HG03095 (cell line): ENCODE data around the gene GZMM.
"Not testable (repeated sequence)": the region's sequence is repeated elsewhere in the genome, so short reads cannot be mapped to it uniquely, and the experiment has no call there.

ENCODE experiments used
- ATAC-seq: cut with Tn5 transposase; IDR thresholded peaks from one replicate; pipeline ENCODE4 v1.9.1; 2021; ENCODE audit warnings: moderate library complexity; ENCODE audit not compliant: unreplicated experiment

The GZMM gene

DNA sequence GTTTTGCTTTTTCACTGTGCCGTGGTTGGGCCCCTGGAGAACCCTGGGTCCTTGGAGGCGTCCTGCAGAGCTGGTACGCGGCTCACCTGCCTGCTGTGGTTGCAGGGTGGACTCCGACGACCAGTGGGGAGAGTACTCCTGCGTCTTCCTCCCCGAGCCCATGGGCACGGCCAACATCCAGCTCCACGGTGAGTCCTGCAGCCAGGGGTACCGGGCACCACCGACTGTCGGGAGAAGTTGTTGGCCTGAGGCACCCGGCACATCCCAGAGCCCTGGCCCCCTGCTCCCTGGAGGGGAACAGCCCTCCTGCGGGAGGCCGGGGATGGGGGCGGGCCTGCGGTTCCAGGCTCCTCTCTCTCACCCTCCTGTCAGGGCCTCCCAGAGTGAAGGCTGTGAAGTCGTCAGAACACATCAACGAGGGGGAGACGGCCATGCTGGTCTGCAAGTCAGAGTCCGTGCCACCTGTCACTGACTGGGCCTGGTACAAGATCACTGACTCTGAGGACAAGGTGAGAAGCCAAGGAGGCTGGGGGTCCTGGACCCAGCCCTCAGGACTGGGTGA lies 36.5 kb downstream of the GZMM start:
- no peak for ATAC-seq

DNA sequence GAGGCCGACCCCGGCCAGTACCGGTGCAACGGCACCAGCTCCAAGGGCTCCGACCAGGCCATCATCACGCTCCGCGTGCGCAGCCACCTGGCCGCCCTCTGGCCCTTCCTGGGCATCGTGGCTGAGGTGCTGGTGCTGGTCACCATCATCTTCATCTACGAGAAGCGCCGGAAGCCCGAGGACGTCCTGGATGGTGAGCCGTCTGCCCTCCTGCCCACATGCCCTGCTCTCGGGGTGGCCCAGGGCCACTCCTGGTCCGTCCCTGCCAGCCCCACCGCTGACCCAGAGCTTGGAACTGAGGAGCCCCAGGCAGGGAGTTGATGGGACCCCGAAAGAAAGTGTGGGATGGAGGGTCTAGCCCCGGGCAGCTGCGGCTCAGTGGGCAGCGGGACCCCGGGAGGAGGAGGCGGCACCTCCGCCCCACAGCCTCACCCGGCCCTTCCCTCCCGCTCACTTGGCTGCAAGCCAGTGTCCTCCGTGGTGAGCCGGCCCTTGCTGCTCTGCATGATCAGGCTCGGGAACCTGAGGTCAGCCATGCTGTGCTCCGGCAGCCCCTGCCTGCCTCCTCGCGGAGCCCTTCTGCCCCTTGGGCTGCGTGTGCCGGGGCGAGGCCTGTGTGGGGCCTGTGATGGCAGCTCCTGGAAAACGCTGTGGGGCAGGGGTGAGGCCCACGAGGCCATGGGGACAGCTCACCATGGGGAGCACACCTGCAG lies 37.7 kb downstream of the GZMM start:
- no peak for ATAC-seq

DNA sequence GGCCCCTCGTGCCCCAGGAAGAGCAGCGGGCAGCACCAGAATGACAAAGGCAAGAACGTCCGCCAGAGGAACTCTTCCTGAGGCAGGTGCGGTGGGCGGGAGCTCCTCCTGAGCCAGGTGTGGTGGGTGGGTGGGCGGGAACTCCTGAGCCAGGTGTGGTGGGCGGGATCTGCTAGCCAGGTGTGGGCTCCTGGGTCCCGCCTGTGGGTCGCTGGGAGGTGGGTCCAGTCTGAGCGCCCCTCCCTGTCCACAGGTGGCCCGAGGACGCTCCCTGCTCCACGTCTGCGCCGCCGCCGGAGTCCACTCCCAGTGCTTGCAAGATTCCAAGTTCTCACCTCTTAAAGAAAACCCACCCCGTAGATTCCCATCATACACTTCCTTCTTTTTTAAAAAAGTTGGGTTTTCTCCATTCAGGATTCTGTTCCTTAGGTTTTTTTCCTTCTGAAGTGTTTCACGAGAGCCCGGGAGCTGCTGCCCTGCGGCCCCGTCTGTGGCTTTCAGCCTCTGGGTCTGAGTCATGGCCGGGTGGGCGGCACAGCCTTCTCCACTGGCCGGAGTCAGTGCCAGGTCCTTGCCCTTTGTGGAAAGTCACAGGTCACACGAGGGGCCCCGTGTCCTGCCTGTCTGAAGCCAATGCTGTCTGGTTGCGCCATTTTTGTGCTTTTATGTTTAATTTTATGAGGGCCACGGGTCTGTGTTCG lies 38.8 kb downstream of the GZMM start:
- no peak for ATAC-seq

GRCh38 chr19:583198-583967 lies 39.5 kb downstream of the GZMM start:
- ATAC-seq: no peak

- ATAC-seq: no peak
These were observed 40.1 kb downstream of the GZMM start for GRCh38 chr19:583968-584239.

DNA sequence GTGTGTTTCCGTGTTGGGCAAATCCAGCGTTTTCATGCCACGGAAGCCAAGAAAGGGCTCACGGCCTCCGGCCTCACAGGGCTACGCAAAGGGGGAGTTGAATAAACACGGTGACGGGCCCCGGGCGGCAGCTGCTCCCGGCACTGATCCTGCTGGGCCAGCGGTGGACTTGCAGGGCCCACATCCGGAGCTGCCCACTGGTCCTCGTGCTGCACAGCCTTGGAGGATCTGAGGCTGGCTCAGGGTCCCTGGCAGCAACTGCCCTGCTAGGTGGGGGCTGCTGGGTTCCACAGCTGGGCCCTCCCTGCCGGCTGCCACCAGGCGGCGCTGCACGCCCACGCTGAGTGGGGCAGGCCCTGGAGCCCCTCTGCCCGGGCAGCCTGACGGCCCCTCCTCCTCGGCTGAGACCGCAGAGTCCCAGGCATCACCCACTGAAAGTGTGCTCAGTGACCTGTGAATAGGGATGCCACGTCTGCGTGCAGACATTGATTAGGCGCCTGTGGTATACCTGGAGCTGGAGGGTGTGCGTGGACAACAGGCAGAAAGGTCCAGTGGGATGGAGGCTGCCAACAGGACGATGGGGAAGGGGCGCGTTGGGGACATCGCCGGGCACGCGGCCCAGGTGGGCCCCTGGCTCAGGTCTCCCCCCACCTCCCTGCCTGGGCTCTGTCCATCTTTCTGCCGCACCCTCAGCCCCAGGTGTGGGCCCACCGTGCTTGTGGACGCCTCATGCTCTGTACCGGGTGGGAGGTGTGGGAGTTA lies 40.6 kb downstream of the GZMM start:
- no peak for ATAC-seq

- ATAC-seq: not testable (repeated sequence)
These were observed 41.3 kb downstream of the GZMM start for GRCh38 chr19:585146-585545.

DNA sequence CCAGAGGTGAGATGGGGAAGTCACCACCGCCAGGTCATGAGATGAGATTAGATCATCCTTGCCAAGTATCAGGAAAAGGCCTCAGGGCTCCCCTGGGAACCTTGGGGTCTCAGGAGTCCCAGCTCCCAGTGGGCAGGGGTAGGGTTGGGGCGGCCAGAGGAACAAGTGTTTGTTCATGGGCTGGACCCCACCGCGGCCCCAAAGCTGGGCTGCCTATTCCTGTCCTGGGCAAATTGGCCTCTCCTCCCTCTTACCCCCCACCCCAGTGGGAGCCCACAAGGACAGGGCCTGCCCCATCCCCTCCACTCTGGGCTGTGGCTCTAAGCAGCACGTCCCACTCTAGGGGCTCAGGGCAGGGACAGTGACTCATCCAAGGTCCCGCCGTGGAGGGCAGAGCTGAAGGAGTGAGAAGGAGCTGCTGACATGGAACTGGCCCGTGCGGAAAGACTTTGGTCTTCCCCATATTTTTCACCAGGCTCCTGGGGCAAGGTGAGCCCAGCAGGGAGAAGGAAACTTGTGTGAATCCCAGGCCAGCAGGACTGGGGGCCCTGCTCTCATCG lies 41.8 kb downstream of the GZMM start:
- ATAC-seq: no peak

- ATAC-seq: no peak
These were observed 44.4 kb downstream of the GZMM start for GRCh38 chr19:588093-588740.

DNA sequence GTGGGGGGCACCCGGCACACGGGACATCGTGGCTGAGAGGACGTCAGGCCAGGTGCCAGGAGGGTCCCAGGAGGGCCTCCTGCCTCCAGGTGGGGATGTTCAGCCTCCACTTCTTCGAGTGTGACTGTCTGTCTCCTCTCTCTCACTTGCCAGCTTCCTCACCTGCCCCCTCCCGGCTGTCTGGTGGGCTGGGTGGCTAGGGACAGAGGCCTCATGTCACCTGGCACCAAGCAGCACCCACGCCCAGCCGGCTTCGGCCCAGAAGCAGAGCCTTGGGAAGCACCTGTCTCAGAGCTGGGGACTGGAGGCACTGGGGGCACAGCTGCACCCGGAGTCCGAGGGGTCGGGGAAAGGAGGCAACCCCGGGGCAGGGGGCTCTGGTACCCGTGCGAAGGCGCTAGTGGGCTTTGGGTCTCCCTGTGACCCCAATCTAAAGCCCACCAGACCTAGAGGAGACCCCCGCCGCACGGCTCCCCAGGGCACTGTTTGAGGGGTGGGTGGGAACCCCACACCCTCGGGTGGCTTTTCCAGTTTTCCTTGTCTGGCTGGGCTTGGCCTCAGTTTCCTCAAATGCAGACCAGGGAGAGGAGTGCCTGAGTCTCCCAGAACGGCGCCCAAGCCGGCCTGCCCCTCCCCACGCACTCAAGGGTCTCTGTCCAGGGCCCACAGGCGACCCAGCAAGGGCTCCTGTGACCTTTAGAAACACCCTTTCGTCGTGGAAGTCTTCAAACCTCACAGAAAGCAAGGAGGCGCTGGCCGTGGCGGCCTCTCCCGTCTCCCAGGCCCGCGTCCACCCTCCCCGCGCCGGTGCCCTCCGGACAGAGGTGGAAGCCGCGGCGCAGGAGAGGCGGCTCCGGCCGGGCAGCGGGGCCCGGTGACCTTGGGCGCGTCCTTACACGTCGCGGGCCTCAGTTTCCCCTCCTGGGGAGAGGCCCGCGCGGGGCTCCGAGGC lies 45.2 kb downstream of the GZMM start:
- ATAC-seq: no peak

DNA sequence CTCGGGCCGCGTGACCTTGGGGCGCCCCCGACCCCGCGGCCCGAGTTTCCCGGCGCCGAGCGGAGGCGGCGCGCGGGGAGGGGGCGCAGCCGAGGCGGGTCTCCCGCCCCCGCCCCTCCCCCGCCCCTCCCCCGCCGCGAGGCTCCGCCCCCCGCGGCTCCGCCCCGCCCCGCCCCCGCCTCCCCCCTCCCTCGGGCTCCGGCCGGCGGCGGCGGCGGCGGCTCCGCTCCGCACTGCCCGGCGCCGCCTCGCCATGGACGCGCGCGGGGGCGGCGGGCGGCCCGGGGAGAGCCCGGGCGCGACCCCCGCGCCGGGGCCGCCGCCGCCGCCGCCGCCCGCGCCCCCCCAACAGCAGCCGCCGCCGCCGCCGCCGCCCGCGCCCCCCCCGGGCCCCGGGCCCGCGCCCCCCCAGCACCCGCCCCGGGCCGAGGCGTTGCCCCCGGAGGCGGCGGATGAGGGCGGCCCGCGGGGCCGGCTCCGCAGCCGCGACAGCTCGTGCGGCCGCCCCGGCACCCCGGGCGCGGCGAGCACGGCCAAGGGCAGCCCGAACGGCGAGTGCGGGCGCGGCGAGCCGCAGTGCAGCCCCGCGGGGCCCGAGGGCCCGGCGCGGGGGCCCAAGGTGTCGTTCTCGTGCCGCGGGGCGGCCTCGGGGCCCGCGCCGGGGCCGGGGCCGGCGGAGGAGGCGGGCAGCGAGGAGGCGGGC lies 46.0 kb downstream of the GZMM start, which contains the start of gene HCN2:
HCN2 (plus strand) TSS at position 189 of the 703 bp plus-strand sequence; CDS start at position 254, 65 bp downstream.
- no peak for ATAC-seq

GRCh38 chr19:590396-590745 lies 46.5 kb downstream of the GZMM start:
- no peak for ATAC-seq

DNA sequence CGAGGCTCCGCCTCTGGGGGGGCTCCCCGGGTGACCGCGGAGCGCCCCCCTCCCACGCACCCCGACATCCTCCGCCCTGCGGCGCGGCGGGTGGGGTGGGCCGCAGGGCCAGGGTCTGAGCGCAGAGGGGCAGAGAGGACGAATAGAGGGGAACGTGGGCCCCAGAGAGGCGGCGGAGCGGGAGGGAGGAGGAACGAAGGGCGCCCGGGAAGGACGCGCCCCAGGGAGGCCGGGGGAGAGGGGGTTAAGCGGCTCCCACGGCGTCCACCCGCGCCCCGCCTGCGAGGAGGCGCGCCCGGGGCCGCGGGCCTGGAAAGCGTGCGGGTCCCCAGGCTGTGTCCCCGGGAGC lies 46.9 kb downstream of the GZMM start:
- ATAC-seq: no peak

DNA sequence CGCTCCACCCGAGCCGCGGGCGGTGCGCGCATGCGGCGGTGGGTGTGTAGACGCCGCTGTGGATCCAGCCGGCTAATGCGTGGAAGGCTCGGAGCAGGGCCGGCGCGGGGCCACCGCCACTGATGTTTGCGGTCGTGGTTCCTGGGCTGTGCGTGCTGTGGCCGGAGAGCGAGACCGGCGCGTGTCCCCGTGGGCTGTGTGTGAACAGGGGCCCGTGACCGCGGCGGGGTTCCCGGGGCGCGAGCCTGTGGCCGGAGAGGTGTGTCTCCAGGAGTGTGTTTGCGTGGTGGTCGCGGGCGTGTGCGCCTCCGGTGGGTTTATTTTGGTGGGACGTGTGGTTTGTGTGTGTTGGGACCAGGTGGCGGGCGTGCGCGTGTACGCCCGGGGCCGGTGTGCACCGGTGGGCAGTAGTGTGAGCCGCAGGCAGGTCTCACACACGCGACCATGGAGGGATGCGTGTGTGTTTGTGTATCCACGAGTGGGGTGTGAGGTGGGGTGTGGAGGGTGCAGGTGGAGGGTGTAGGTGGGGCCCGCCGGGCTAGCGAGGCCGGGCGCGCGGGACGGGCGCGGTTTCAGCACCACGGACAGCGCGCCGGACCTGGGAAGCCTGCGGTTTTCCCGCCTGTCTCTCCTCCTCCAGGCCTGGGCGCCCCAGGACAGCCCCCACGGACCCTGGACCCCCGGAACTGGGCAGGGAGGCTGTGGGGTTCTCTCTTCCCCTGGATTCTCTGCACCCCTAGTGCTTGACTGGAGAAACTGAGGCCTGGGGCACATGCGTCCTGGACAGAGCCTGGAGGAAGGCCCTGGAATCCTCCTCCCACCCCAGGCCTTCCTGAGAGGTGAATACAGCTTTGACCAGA lies 47.5 kb downstream of the GZMM start:
- no peak for ATAC-seq

GRCh38 chr19:592101-592500 lies 48.2 kb downstream of the GZMM start:
- ATAC-seq: no peak

- no peak for ATAC-seq
These were observed 49.2 kb downstream of the GZMM start for GRCh38 chr19:593055-593454.

DNA sequence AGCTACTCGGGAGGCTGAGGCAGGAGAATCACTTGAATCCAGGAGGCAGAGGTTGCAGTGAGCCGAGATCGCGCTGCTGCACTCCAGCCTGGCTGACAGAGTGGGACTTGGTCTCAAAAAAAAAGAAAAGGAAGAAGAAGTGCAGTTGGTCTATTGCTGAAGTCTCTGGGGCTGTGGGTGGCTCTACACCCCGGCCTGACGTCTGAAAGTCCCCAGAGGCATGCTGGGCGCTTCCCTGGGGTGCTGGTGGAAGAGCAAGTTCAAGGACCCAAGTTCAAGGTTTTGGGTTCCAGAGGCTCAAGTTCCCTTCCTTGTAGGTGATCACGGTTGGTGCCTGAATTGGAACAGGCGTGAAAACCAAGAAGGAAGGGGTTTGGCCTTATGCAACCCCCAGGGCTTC lies 49.7 kb downstream of the GZMM start:
- no peak for ATAC-seq
